ENCODE data around the gene RMI2.

GRCh38 chr16:11392041-11392581, 46.9 kb downstream of the RMI2 start:
- no peak for TF ChIP-seq ETS2 (tag; IDR thresholded peaks at IDR 0.05; ENCODE audit: borderline replicate concordance, poor library complexity, severe bottlenecking)
- no peak for TF ChIP-seq HNRNPK (IDR thresholded peaks at IDR 0.05; ENCODE audit: low read depth, low read length, poor library complexity, severe bottlenecking)
- no peak for TF ChIP-seq SIN3A (IDR thresholded peaks at IDR 0.05; ENCODE audit: borderline replicate concordance in 2 of 2, control insufficient read depth in 1 of 2, low read depth in 2 of 2, low read length in 2 of 2)
- TF ChIP-seq EZH2 (IDR thresholded peaks at IDR 0.05; ENCODE audit: borderline replicate concordance, low read depth, low read length), result no peak
- TF ChIP-seq NFE2L1 (tag; IDR thresholded peaks at IDR 0.05; ENCODE audit: borderline replicate concordance, low read depth), result no peak
- no peak for TF ChIP-seq PCBP2 (IDR thresholded peaks at IDR 0.05; ENCODE audit: low read depth, low read length, poor library complexity, severe bottlenecking)
